ENCODE data around the gene AZU1. TPM values are rescaled to one million over a fixed set of nuclear protein-coding genes. Genes with fewer than 3 reads are reported as not detected.
A peak's percentile ranks its signal among the peaks of the same experiment; 100 is the strongest.

AZU1 gene
- total RNA-seq, 1 experiment from 2014 or later, result 1.6 TPM

- no peak overlapping the region for H3K4ac ChIP-seq (ENCODE audit: low read depth, low read length)
- TF ChIP-seq CTCF (conservative IDR thresholded peaks at IDR 0.05), result no peak
- H2BK12ac ChIP-seq (ENCODE audit: insufficient read length, low read depth, low read length), result no peak overlapping the region
- H3K27ac ChIP-seq (ENCODE audit: insufficient read length, low read depth, low read length), result no peak overlapping the region
- no peaks in the 10 kb centered on the region for H3K79me2 ChIP-seq (ENCODE audit: insufficient read depth, low read length)
- no peaks in the 10 kb centered on the region for H3K79me1 ChIP-seq (ENCODE audit: insufficient read depth, low read depth, low read length, poor library complexity, severe bottlenecking)
- H2BK120ac ChIP-seq (ENCODE audit: low read depth, low read length, poor library complexity, severe bottlenecking), result no peak overlapping the region
- H3K23ac ChIP-seq (ENCODE audit: insufficient read length, low read depth, low read length), result no peak overlapping the region
- Mint-ChIP-seq H3K4me1 (peaks cover 32 to 47% of the 10 kb centered on the region in 2 experiments), H3K36me3 (ENCODE audit: insufficient read depth in 1 of 3, low read depth in 3 of 3) (peaks cover 0 to 7% (median 4%) of the 10 kb centered on the region in 3 experiments; a peak in 3 of 7 replicates), H3K4me3 (no peak overlapping the region), H3K27me3 (ENCODE audit: low read depth) (no peaks in the 10 kb centered on the region), H3K27ac (peak overlapping the region in 1 of 3 experiments; percentile 95; a peak in 2 of 7 replicates), H3K9me3 (no peaks in the 10 kb centered on the region)
- H3K27me3 ChIP-seq (ENCODE audit: insufficient read depth, low read length), result no peaks in the 10 kb centered on the region
- H3K4me2 ChIP-seq (ENCODE audit: insufficient read depth, insufficient read length, low read length), result no peak overlapping the region
- H3K23me2 ChIP-seq (ENCODE audit: insufficient read length, low read depth, low read length, poor library complexity, severe bottlenecking), result peaks cover 10% of the 10 kb centered on the region
- H3K56ac ChIP-seq (ENCODE audit: insufficient read length, low read depth, low read length), result no peak overlapping the region
- no peak overlapping the region for H2BK20ac ChIP-seq (ENCODE audit: low read depth, low read length, poor library complexity, severe bottlenecking)
- H3K18ac ChIP-seq (ENCODE audit: insufficient read length, low read depth, low read length), result no peak overlapping the region
- no peaks in the 10 kb centered on the region for H4K20me1 ChIP-seq (ENCODE audit: control insufficient read depth, insufficient read depth, insufficient read length)
- no peak overlapping the region for H2AFZ ChIP-seq (ENCODE audit: low read length)
- H4K5ac ChIP-seq (ENCODE audit: insufficient read length, low read depth, low read length), result no peak overlapping the region
- no peak overlapping the region for H3K9ac ChIP-seq (ENCODE audit: extremely low read depth, insufficient read length, low read length)
- DNase-seq, result no peak
- no peaks in the 10 kb centered on the region for H3K9me3 ChIP-seq (ENCODE audit: control insufficient read depth, low read depth, low read length)
- WGBS (ENCODE audit: extremely low coverage, insufficient read length, low lambda C conversion rate), result no CpG with 5 or more reads among the region's 16 CpGs
- no peak overlapping the region for H3K14ac ChIP-seq (ENCODE audit: insufficient read depth, low read length)
- H2BK5ac ChIP-seq (ENCODE audit: insufficient read length, low read length), result no peak overlapping the region
- H3T11ph ChIP-seq (ENCODE audit: low read length), result no peak overlapping the region
- H2AK5ac ChIP-seq (ENCODE audit: insufficient read length, low read length), result no peak overlapping the region
- H3K4me1 ChIP-seq (ENCODE audit: insufficient read depth, low read length), result no peaks in the 10 kb centered on the region; the same call in 1 of the 2 replicates
- H4K91ac ChIP-seq (ENCODE audit: insufficient read length, low read depth, low read length), result no peak overlapping the region
- H4K8ac ChIP-seq (replicated peaks; ENCODE audit: insufficient read length, low read depth, low read length), result no peak overlapping the region
- no peak overlapping the region for H2BK15ac ChIP-seq (ENCODE audit: low read depth, low read length)
These were observed 40.1 kb upstream of the AZU1 start for GRCh38 chr19:787536-787935.
